Medulla oblongata (tissue), 1 donor: Measurements from ENCODE around the gene ICAM2.

Source experiments
- DNase-seq: peaks from one replicate; pipeline ENCODE4 v3.0.0-alpha.2; 2015; ENCODE audit errors: extremely low spot score

Gene ICAM2

DNA sequence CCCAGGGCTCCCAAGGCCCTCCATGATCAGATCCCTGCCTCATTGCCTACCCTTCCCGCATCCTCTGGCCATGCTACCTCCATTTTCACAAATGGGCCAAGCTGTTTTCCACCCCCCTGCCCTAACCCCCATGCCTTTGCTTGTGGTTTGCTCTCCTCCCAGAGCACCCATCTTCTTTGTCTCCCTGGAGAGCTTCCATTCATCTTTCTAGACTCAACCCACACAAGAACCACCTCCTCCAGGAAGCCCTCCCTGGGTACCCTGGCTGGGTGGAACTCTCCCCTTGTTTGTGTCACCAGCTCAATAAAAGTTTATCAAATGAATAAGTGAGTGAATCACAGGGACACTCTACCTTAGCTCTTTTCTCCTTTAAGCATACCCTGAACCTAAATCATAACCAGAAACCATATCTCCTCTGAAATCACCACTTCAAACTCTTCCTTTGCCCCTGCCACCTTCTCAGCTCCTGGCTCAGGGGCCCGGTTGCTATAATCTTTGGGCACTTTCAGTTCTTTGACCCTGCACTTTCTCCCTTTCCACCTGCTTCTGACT is 44.8 kb downstream of the ICAM2 start:
- no peak for DNase-seq

DNA sequence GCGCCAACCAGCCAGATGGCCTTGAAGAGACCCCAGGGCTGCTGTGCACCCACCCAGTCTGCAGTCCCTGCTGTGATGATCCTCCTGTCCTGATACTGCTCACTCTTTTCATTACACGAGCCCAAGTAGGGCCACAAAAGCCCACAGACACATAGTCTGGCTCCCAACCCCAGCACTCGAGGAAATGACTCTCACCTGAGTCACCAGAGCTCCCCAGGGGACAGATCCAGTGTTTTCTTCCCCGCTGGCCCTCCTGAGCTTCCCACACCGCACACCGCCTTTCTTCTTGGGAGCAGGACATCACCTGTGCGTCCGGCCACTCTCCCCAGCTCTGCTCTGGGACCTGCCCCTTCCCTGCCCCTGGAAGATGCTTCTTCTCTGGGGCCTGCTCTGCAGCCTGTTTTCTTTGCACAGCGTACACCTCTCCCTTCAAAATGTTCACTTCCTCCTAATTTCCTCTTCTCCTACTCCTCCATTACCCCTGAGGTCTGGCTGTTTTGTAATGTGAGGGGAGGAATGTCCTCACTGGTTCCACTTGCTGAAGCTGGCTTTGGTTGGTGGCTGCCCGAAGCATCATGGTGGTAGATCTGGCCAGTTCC is 45.7 kb downstream of the ICAM2 start:
- no peak for DNase-seq

DNA sequence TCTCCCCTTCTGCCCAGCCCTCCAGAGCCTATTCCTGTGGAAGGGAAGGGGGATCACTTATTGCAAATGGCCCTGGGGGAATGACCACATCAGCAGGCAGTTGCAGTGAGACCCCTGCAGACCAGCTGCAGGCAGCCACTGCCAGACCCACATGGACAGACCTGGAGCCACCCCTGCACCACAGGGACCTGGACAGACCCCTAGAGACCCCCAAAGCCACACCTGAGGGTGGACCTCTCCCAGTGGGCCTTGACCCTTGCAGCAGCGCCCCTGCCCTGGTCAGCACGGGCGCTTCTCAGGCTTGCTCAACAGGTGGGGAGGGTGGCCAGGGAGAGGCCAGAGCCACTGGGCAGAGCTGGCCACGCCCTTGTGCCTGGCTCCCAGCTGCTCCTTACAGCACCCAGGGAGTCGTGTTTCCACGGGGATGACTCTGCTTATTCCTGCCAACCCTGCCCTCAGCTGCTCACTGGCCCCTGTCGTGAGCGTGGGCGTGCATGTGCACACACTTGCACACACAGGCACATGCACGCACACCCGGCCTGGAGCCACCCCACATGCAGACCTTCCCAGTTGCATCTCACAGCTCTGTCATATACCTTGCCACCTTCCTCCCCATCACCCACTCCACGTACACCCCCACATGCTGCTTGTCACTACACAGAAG is 46.4 kb downstream of the ICAM2 start:
- no peak for DNase-seq

GRCh38 chr17:63973247-63973646 is 47.2 kb downstream of the ICAM2 start:
- no peak for DNase-seq

DNA sequence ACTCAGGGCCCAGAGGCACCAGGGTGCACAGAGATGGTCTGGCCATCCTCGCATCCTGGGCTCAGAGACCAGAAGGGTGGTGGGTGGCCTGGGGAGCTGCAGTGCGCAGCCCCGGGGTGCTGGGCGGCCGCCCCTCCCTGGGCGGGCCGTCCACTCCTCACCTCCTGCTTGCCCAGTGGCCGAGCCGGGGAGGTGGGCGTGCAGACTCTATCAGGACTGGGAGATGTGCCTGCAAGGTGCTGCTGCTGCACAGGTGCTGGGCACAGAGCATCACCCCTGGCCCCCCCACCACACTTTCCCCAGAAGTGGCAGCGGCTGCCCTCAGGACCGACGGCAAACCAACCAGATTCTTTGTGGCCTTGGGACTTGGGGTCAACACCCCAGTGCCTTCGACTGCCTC is 47.6 kb downstream of the ICAM2 start, which contains the start of gene SCN4A:
SCN4A (minus strand) TSS at position 123 of the 400 bp plus-strand sequence; CDS start at position 46, 77 bp downstream.
- DNase-seq: no peak

DNA sequence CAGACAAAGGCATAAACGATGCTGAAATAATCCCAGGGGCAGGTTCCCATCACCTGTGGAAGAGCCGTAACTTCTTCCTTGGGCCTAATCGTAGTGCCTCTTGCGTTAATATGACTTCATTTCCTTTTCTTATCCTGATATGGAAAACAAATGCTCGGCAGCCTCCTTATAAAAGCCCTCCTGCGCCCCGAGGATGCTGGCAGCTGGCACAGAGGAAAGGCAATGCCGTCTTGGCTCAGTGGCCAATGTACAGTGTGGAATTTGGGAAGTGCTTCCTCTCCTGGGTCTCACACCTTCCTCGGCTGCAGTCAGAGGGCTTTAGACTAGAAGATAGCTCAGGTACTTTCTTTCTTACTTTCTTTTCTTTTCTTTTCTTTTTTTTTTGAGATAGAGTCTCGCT is 51.2 kb downstream of the ICAM2 start:
- no peak for DNase-seq

DNA sequence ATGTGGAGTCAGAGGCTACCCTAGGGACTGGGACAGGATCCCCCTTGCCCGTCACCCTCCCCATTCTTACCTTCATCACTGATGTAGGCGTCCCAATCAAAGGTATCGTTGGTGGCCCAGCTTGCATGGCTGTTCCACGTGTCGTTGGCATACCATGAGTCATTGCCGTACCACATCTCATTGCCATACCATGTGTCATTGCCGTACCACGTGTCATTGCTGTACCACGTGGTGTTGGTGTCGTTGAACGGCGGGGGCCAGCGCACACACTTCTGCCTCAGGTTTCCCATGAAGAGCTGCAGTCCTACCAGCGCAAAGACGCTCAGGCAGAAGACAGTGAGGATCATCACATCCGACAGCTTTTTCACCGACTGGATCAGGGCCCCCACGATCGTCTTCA is 52.5 kb downstream of the ICAM2 start:
- no peak for DNase-seq

GRCh38 chr17:63966646-63967264 is 53.7 kb downstream of the ICAM2 start:
- no peak for DNase-seq

- DNase-seq: no peak
These were observed 57.3 kb downstream of the ICAM2 start for GRCh38 chr17:63963123-63963522.

- no peak for DNase-seq
These were observed 58.1 kb downstream of the ICAM2 start for GRCh38 chr17:63962298-63962744.

DNA sequence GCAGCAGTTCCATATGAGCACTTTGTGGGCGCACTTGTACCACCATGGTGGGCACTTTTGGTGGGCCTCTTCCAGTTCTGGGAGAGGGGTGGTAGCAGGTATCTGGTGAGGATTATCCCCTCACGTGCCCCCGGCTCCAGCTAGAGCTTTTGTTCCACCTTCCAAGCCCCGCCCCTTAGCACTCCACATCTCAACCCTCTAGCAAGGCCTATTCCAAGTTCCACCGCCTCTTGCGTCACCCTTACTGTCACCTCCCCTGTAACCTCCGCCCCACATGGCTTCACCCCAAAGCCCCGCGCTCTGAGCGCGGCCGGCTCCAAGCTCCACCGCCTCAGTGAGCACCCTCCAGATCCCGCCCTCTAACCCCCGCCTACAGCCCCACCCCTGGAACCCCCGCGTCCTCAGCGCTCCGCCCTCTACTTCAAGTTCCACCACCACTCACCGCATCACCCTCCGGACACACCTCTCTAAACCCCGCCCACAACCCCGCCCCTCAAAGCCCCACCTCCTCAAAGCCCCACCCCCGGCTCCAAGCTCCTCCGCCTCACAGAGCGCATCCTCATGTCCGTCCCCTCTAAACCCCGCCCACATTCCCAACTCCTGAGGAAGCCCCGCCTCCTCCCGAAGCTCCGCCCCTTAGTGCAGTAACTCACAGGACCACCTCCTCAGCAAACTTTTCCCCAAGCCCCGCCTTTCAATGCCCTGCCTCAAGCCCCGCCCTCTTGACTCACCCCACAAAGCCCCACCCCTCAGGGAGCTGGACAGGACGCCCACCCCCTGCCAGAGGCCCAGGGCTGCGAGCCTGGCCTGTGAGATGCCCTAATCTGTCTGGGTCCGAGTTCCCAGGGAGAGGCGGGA is 58.8 kb downstream of the ICAM2 start:
- no peak for DNase-seq

DNA sequence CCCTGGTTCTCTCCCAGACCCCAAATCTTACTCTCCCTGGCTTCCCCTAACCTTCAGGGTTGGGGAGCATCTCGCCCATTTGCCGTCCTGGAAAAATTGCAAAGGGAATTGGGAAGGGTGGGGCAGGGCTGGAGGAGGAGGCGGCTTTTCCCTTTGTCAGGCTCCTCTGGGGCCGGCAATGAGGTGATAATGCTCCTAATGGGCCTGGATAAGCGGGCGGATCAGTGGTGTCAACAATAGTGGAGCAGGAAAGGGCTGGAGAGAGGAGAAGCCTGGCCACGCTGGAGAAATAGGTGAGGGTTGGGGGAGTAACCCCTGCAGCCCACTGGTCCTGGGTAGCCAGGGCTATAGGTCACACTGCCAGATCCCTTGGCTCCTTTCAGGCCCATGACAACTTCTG is 60.0 kb downstream of the ICAM2 start:
- no peak for DNase-seq

- DNase-seq: no peak
These were observed 60.4 kb downstream of the ICAM2 start for GRCh38 chr17:63960006-63960405.

- DNase-seq: no peak
These were observed 64.0 kb downstream of the ICAM2 start for GRCh38 chr17:63956296-63956920.

- DNase-seq: no peak
These were observed 64.6 kb downstream of the ICAM2 start for GRCh38 chr17:63955791-63956190.

DNA sequence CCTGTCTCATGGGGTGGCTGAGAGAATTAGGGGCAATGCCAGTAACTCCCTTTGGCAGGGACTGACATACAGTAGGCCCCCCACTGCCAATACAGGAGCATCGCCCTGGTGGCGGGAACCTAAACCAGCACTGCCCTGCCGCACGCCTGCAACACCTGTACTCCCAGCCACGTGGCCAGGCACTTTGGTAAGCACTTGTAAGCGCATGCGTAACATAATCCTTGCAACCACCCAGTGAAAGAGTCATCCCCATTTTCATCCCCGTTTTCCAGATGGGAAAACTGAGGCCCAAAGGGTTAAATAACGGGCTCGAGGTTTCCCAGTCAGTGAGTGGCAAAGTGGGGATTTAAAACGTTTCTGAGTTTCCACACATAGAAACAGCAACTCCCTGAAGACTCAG is 65.2 kb downstream of the ICAM2 start:
- no peak for DNase-seq

- no peak for DNase-seq
These were observed 65.9 kb downstream of the ICAM2 start for GRCh38 chr17:63954402-63955063.
